Neuronal stem cell (in vitro differentiated cells): ENCODE data around the gene GZF1.

Source experiments
- DNase-seq: peaks from one replicate; pipeline ENCODE4 v3.0.0-alpha.2; 2013; ENCODE audit warnings: low spot score
- H2AFZ ChIP-seq: one replicate; pipeline ENCODE4 v1.6.1; 2013; ENCODE audit warnings: mild to moderate bottlenecking, low read length, inconsistent platforms
- H2AK5ac ChIP-seq: 2 replicates; pipeline ENCODE4 v1.6.1; 2013; ENCODE audit warnings: low read depth, mild to moderate bottlenecking, inconsistent platforms, low read length, moderate library complexity, mixed read lengths
- H2BK120ac ChIP-seq: 2 replicates; pipeline ENCODE4 v1.6.1; 2013; ENCODE audit warnings: low read depth, mild to moderate bottlenecking, inconsistent platforms, low read length, moderate library complexity, mixed read lengths
- H2BK12ac ChIP-seq: one replicate; pipeline ENCODE4 v1.6.1; 2013; ENCODE audit warnings: low read length, inconsistent platforms
- H2BK15ac ChIP-seq: 2 replicates; pipeline ENCODE4 v1.6.1; 2013; ENCODE audit warnings: mild to moderate bottlenecking, low read length, inconsistent platforms, mixed read lengths
- H2BK5ac ChIP-seq: one replicate; pipeline ENCODE4 v1.6.1; 2013; ENCODE audit warnings: inconsistent platforms, mild to moderate bottlenecking, low read length, moderate library complexity
- H3K14ac ChIP-seq: one replicate; pipeline ENCODE4 v1.6.1; 2013; ENCODE audit warnings: low read length, inconsistent platforms
- H3K18ac ChIP-seq: 2 replicates; pipeline ENCODE4 v1.6.1; 2013; ENCODE audit warnings: low read length, inconsistent platforms
- H3K23ac ChIP-seq: 2 replicates; pipeline ENCODE4 v1.6.1; 2013; ENCODE audit warnings: low read depth, mild to moderate bottlenecking, mixed read lengths, low read length, inconsistent platforms; ENCODE audit not compliant: poor library complexity
- H3K27ac ChIP-seq: replicated peaks from 3 replicates; pipeline ENCODE4 v1.5.1; 2013; ENCODE audit warnings: low read length, inconsistent platforms
- H3K27me3 ChIP-seq, 3 experiments: 2 replicates each; pipeline ENCODE4 v1.6.1; 2013; ENCODE audit warnings: low read length in 3 of 3, mild to moderate bottlenecking in 2 of 3, inconsistent platforms in 1 of 3, low read depth in 1 of 3, mixed read lengths in 1 of 3, moderate library complexity in 1 of 3; ENCODE audit not compliant: control insufficient read depth in 3 of 3, insufficient read depth in 3 of 3
- H3K36me3 ChIP-seq, 2 donors: replicated peaks in 1 of 2; 2 replicates each; pipeline ENCODE4 v1.6.1; 2013; ENCODE audit warnings: low read length in 2 of 2; ENCODE audit not compliant: control insufficient read depth in 2 of 2, insufficient read depth in 2 of 2
- H3K4ac ChIP-seq: 2 replicates; pipeline ENCODE4 v1.6.1; 2013; ENCODE audit warnings: inconsistent platforms, mild to moderate bottlenecking, low read length, moderate library complexity
- H3K4me1 ChIP-seq, 2 donors: 1 replicate in 1 of 2; 2 replicates in 1 of 2; pipeline ENCODE4 v1.6.1; 2013; ENCODE audit warnings: low read length in 2 of 2, low read depth in 1 of 2; ENCODE audit not compliant: control insufficient read depth in 2 of 2, insufficient read depth in 1 of 2
- H3K4me2 ChIP-seq: one replicate; pipeline ENCODE4 v1.6.1; 2013; ENCODE audit warnings: mild to moderate bottlenecking, low read length, inconsistent platforms; ENCODE audit not compliant: insufficient read depth, poor library complexity, severe bottlenecking
- H3K4me3 ChIP-seq, 2 donors: 2 replicates each; pipeline ENCODE4 v1.5.1; 2013; ENCODE audit warnings: low read length in 2 of 2, mild to moderate bottlenecking in 2 of 2, inconsistent platforms in 1 of 2, moderate library complexity in 1 of 2
- H3K79me1 ChIP-seq: one replicate; pipeline ENCODE4 v1.6.1; 2013; ENCODE audit warnings: low read depth, mild to moderate bottlenecking, inconsistent platforms, low read length, moderate library complexity
- H3K9ac ChIP-seq: one replicate; pipeline ENCODE4 v1.6.1; 2013; ENCODE audit warnings: mild to moderate bottlenecking, low read depth, low read length, inconsistent platforms; ENCODE audit not compliant: poor library complexity
- H3K9me3 ChIP-seq, 2 donors: replicated peaks in 1 of 2; 2 replicates each; pipeline versions ENCODE3 to v1.6.1; 2013; ENCODE audit warnings: low read length in 2 of 2, mild to moderate bottlenecking in 2 of 2, inconsistent platforms in 1 of 2, low read depth in 1 of 2, mixed read lengths in 1 of 2, moderate library complexity in 1 of 2; ENCODE audit not compliant: control insufficient read depth in 2 of 2, insufficient read depth in 1 of 2
- H4K8ac ChIP-seq: one replicate; pipeline ENCODE4 v1.6.1; 2013; ENCODE audit warnings: low read depth, mild to moderate bottlenecking, inconsistent platforms, low read length, moderate library complexity
- H4K91ac ChIP-seq: one replicate; pipeline ENCODE4 v1.6.1; 2013; ENCODE audit warnings: low read length, low read depth, mild to moderate bottlenecking, inconsistent platforms; ENCODE audit not compliant: poor library complexity
- WGBS, 2 donors: extraction: QIAGEN DNeasy Blood & Tissue Kit; methylation state at CpG; one replicate each; pipeline ENCODE4 v1.1.7; 2013; ENCODE audit warnings: missing lambda C conversion rate in 2 of 2, mixed read lengths in 1 of 2; ENCODE audit not compliant: insufficient read length in 2 of 2, insufficient replicate concordance in 1 of 2; ENCODE audit errors: extremely low coverage in 2 of 2; 5-methylcytosine and 5-hydroxymethylcytosine counted together

Gene GZF1

DNA sequence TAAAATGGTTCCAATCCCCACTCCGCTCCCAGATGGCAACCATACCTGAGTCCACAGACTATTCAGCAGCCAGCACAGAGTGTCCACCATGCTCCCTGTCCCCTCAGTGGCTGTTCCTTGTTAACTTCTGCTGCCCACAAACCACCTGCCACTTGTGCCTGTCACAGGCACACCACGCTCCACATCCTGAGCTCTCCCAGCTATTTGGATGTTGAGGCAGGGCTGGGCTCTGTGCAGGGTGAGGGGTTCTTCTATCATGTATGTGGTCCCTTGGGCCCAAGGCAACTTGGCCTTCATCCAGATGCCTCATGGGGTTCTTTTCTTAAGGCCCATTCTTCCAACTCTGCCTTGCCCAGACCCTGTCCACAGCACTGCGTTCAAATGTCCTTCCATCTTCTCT is 45.4 kb upstream of the GZF1 start:
- Histone ChIP-seq H2BK12ac (no peak overlapping the region), H4K8ac (no peak overlapping the region), H3K9ac (no peak overlapping the region), H3K27me3 (no peaks in the 10 kb centered on the region), H3K79me1 (no peaks in the 10 kb centered on the region), H3K4me2 (no peak overlapping the region), H3K27ac (no peak overlapping the region), H2BK5ac (no peak overlapping the region), H2BK120ac (no peak overlapping the region), H3K4me1 (no peaks in the 10 kb centered on the region), H3K9me3 (no peaks in the 10 kb centered on the region), H3K14ac (no peak overlapping the region), H3K4me3 (no peak overlapping the region), H3K23ac (no peak overlapping the region), H3K36me3 (no peaks in the 10 kb centered on the region), H2AK5ac (no peak overlapping the region), H4K91ac (no peak overlapping the region), H3K18ac (no peak overlapping the region), H2AFZ (no peak overlapping the region), H2BK15ac (no peak overlapping the region), H3K4ac (no peak overlapping the region)
- DNase-seq = no peak
- WGBS, 2 donors = no CpG with 5 or more reads among the region's 3 CpGs

DNA sequence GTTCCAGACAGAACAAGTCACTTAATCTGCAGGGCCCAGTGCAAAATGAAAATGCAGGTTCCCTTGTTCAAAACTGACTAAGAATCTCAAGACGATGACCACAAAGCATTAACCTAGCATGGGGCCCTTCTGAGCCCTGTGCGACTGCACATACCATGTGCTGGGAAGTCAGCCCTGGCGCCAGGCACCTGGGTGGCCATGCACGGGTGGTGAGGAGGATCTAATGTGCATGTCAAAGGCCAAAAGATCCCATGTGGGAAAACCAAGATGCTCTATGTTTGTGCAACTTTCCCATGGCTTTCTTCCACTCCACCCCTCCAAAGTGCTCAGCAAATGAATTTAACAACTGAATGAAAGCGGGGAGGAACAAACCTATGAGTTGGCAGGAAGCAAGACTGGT is 44.9 kb upstream of the GZF1 start:
- no peak overlapping the region for H2AFZ ChIP-seq
- no peaks in the 10 kb centered on the region for H3K36me3 ChIP-seq
- no peak for DNase-seq
- no peak overlapping the region for H3K23ac ChIP-seq
- no peak overlapping the region for H3K27ac ChIP-seq
- H2BK15ac ChIP-seq = no peak overlapping the region
- H3K79me1 ChIP-seq = no peaks in the 10 kb centered on the region
- no peaks in the 10 kb centered on the region for H3K4me1 ChIP-seq
- H3K14ac ChIP-seq = no peak overlapping the region
- H4K8ac ChIP-seq = no peak overlapping the region
- WGBS, 2 donors = no CpG with 5 or more reads among the region's 5 CpGs
- no peak overlapping the region for H3K4me2 ChIP-seq
- no peaks in the 10 kb centered on the region for H3K9me3 ChIP-seq
- H3K4me3 ChIP-seq = no peak overlapping the region
- H2BK12ac ChIP-seq = no peak overlapping the region
- no peak overlapping the region for H2BK5ac ChIP-seq
- H3K9ac ChIP-seq = no peak overlapping the region
- H3K18ac ChIP-seq = no peak overlapping the region
- no peak overlapping the region for H2BK120ac ChIP-seq
- no peak overlapping the region for H4K91ac ChIP-seq
- H3K27me3 ChIP-seq = no peaks in the 10 kb centered on the region
- H2AK5ac ChIP-seq = no peak overlapping the region
- no peak overlapping the region for H3K4ac ChIP-seq

DNA sequence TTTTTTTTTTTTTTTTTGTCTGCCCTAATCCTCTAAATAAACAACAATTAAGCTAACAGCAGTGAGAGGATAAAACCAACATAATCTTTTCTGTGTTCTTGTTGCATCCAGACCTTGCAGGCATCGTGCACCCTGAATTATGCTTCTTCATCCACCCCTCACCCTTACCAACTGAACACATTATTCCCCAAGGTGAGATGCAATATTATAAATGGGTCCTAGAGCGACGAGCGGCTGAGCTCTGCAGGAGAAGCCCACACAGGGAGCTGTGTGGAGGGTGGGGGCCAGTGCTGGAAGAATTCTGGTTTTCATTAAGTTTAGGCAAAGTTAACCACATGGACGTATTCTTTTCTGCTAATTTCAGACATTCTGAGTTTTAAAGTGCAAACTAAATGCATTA is 43.6 kb upstream of the GZF1 start:
- no CpG with 5 or more reads among the region's 5 CpGs for WGBS, 2 donors
- H3K27me3 ChIP-seq = no peaks in the 10 kb centered on the region
- H3K4me3 ChIP-seq = no peak overlapping the region
- no peak overlapping the region for H3K27ac ChIP-seq
- no peak overlapping the region for H3K4me2 ChIP-seq
- H3K14ac ChIP-seq = no peak overlapping the region
- no peak overlapping the region for H4K8ac ChIP-seq
- no peak overlapping the region for H2BK12ac ChIP-seq
- H3K9me3 ChIP-seq = no peaks in the 10 kb centered on the region
- no peak overlapping the region for H4K91ac ChIP-seq
- no peak overlapping the region for H3K18ac ChIP-seq
- no peaks in the 10 kb centered on the region for H3K4me1 ChIP-seq
- H3K36me3 ChIP-seq = no peaks in the 10 kb centered on the region
- no peak overlapping the region for H2AK5ac ChIP-seq
- no peak overlapping the region for H3K4ac ChIP-seq
- H2BK5ac ChIP-seq = no peak overlapping the region
- no peaks in the 10 kb centered on the region for H3K79me1 ChIP-seq
- no peak overlapping the region for H2BK120ac ChIP-seq
- H2AFZ ChIP-seq = no peak overlapping the region
- no peak overlapping the region for H2BK15ac ChIP-seq
- no peak for DNase-seq
- H3K23ac ChIP-seq = no peak overlapping the region
- no peak overlapping the region for H3K9ac ChIP-seq

DNA sequence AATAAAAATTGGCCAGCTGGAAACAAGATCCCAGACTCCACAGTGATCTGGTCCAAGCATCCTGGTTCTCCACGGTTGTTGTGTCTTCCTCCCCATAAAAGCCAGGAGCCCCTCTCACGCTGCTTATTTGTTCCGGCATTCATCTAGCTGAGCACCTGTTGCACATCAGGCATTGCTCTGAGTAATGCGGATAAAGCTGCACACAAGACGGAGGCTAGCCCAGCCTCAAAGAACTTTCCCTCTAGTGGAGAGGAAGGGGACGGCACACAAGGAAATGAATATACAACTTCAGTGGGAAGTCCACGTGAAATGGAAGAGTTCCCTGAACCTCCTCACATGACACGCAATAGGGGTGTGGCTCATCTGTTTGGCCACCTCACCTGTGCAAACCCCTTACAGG is 41.7 kb upstream of the GZF1 start:
- no peak for DNase-seq

More for the DNA sequence above, 41.7 kb upstream of the GZF1 start:
- Histone ChIP-seq H3K27ac (no peak overlapping the region), H2AK5ac (no peak overlapping the region), H2AFZ (no peak overlapping the region), H3K79me1 (no peaks in the 10 kb centered on the region), H3K9ac (no peak overlapping the region), H4K8ac (no peak overlapping the region), H3K36me3 (no peaks in the 10 kb centered on the region), H2BK120ac (no peak overlapping the region), H3K4me1 (no peaks in the 10 kb centered on the region), H2BK12ac (no peak overlapping the region), H2BK15ac (no peak overlapping the region), H3K4me3 (peak overlapping the region in 1 of 2 donors; percentile 14), H3K9me3 (no peaks in the 10 kb centered on the region), H3K4ac (no peak overlapping the region), H3K4me2 (no peak overlapping the region), H3K23ac (no peak overlapping the region), H3K18ac (no peak overlapping the region), H2BK5ac (no peak overlapping the region), H3K27me3 (no peaks in the 10 kb centered on the region), H4K91ac (no peak overlapping the region), H3K14ac (no peak overlapping the region)
- no CpG with 5 or more reads among the region's 8 CpGs for WGBS, 2 donors
